OCI-LY3 (cell line): ENCODE measurements around the gene SYT11.

ENCODE experiments used
- H2AFZ ChIP-seq: fragments of 200-600, 300-600 bp; shearing (Covaris generic); 2 replicates; pipeline ENCODE4 v1.6.0; 2014; ENCODE audit warnings: antibody characterized with exemption, low read depth, low read length
- H3K27ac ChIP-seq: fragments of 200-600, 300-600 bp; sonication (generic); 2 replicates; pipeline ENCODE4 v1.5.1; 2014; ENCODE audit warnings: mild to moderate bottlenecking, low read length, moderate library complexity, mixed read lengths
- H3K27me3 ChIP-seq: fragments of 200-600, 300-600 bp; sonication (generic); 2 replicates; pipeline ENCODE4 v1.6.1; 2014; ENCODE audit warnings: low read depth, low read length, mixed read lengths
- H3K36me3 ChIP-seq: fragments of 200-600, 300-600 bp; sonication (generic); replicated peaks from 2 replicates; pipeline ENCODE3; 2014; ENCODE audit warnings: low read depth, low read length, mixed read lengths
- H3K4me1 ChIP-seq: fragments of 300-600, 200-600 bp; sonication (generic); 2 replicates; pipeline ENCODE4 v1.6.1; 2014; ENCODE audit warnings: low read length, mixed read lengths
- H3K4me2 ChIP-seq: fragments of 200-600, 300-600 bp; sonication (generic); 2 replicates; pipeline ENCODE4 v1.6.1; 2014; ENCODE audit warnings: low read length, mixed read lengths
- H3K4me3 ChIP-seq: fragments of 300-600, 200-600 bp; sonication (generic); 2 replicates; pipeline ENCODE4 v1.5.1; 2014; ENCODE audit warnings: antibody characterized with exemption, mild to moderate bottlenecking, low read length, moderate library complexity
- H3K79me2 ChIP-seq: fragments of 300-600, 200-600 bp; shearing (Covaris generic); 2 replicates; pipeline ENCODE4 v1.6.1; 2014; ENCODE audit warnings: mild to moderate bottlenecking, low read length, mixed read lengths
- H3K9ac ChIP-seq: fragments of 300-600, 200-600 bp; shearing (Covaris generic); 2 replicates; pipeline ENCODE4 v1.6.0; 2014; ENCODE audit warnings: mild to moderate bottlenecking, low read length, moderate library complexity
- H3K9me3 ChIP-seq: fragments of 200-600, 300-600 bp; shearing (Covaris generic); 2 replicates; pipeline ENCODE4 v1.6.1; 2014; ENCODE audit warnings: low read length, mixed read lengths; ENCODE audit not compliant: insufficient read depth
- H4K20me1 ChIP-seq: fragments of 200-600, 300-600 bp; sonication (generic); 2 replicates; pipeline ENCODE4 v1.6.1; 2016; ENCODE audit warnings: low read length, mixed read lengths; ENCODE audit not compliant: insufficient read depth
- CTCF ChIP-seq: fragments of 200-600, 300-600 bp; sonication (generic); IDR thresholded peaks from 2 replicates; pipeline ENCODE4 v1.5.1; 2014; ENCODE audit warnings: antibody characterized with exemption, low read length, low read depth
- EZH2phosphoT487 ChIP-seq: fragments of 200-600 bp; shearing (Covaris generic); IDR thresholded peaks from 2 replicates; pipeline ENCODE4 v1.6.1; 2018; ENCODE audit warnings: antibody characterized with exemption, mixed run types, low read depth

Gene SYT11

GRCh38 chr1:155859881-155860871, 809 bp downstream of the SYT11 start:
- H2AFZ ChIP-seq = peak overlapping the region; percentile 94
- H3K79me2 ChIP-seq = peaks cover 26% of the 10 kb centered on the region
- TF ChIP-seq EZH2phosphoT487 = no peak
- TF ChIP-seq CTCF = no peak
- peak overlapping the region; percentile 76 for H3K27ac ChIP-seq
- peak overlapping the region; percentile 87 for H3K4me3 ChIP-seq
- no peaks in the 10 kb centered on the region for H3K27me3 ChIP-seq
- peak overlapping the region; percentile 86 for H3K4me2 ChIP-seq
- peaks cover 2% of the 10 kb centered on the region for H3K36me3 ChIP-seq
- no peaks in the 10 kb centered on the region for H4K20me1 ChIP-seq
- H3K9me3 ChIP-seq = no peaks in the 10 kb centered on the region
- H3K9ac ChIP-seq = peak overlapping the region; percentile 86
- H3K4me1 ChIP-seq = peaks cover 31% of the 10 kb centered on the region

- peak overlapping the region; percentile 87 for H3K4me3 ChIP-seq
- TF ChIP-seq CTCF = no peak
- TF ChIP-seq EZH2phosphoT487 = no peak
- H4K20me1 ChIP-seq = no peaks in the 10 kb centered on the region
- H3K27ac ChIP-seq = peak overlapping the region; percentile 76
- no peaks in the 10 kb centered on the region for H3K36me3 ChIP-seq
- peaks cover 29% of the 10 kb centered on the region for H3K4me1 ChIP-seq
- H2AFZ ChIP-seq = peak overlapping the region; percentile 94
- peak overlapping the region; percentile 86 for H3K9ac ChIP-seq
- peaks cover 17% of the 10 kb centered on the region for H3K79me2 ChIP-seq
- H3K9me3 ChIP-seq = no peaks in the 10 kb centered on the region
- no peaks in the 10 kb centered on the region for H3K27me3 ChIP-seq
- H3K4me2 ChIP-seq = peak overlapping the region; percentile 86
Observed at GRCh38 chr1:155860970-155861510, 1.7 kb downstream of the SYT11 start.

GRCh38 chr1:155861896-155862295, 2.5 kb downstream of the SYT11 start:
- H2AFZ ChIP-seq = no peak overlapping the region
- H3K4me1 ChIP-seq = peaks cover 24% of the 10 kb centered on the region
- peaks cover 8% of the 10 kb centered on the region for H3K79me2 ChIP-seq
- H3K9ac ChIP-seq = no peak overlapping the region
- H3K4me3 ChIP-seq = no peak overlapping the region
- no peak overlapping the region for H3K4me2 ChIP-seq
- TF ChIP-seq CTCF = no peak
- no peak for TF ChIP-seq EZH2phosphoT487
- H4K20me1 ChIP-seq = no peaks in the 10 kb centered on the region
- H3K27me3 ChIP-seq = no peaks in the 10 kb centered on the region
- no peaks in the 10 kb centered on the region for H3K36me3 ChIP-seq
- no peaks in the 10 kb centered on the region for H3K9me3 ChIP-seq
- no peak overlapping the region for H3K27ac ChIP-seq

- Histone ChIP-seq H3K27me3 (no peaks in the 10 kb centered on the region), H3K4me2 (no peak overlapping the region), H3K27ac (no peak overlapping the region), H3K36me3 (no peaks in the 10 kb centered on the region), H4K20me1 (peaks cover 3% of the 10 kb centered on the region; the same call in 1 of the 2 replicates), H2AFZ (no peak overlapping the region), H3K9me3 (no peaks in the 10 kb centered on the region), H3K79me2 (peaks cover 6% of the 10 kb centered on the region), H3K4me1 (peaks cover 14% of the 10 kb centered on the region), H3K9ac (no peak overlapping the region), H3K4me3 (no peak overlapping the region)
- no peak for TF ChIP-seq CTCF
- no peak for TF ChIP-seq EZH2phosphoT487
Observed at GRCh38 chr1:155864393-155864792, 5.0 kb downstream of the SYT11 start.
